ENCODE measurements around the gene TMEM132C. TPM values are rescaled to one million over a fixed set of nuclear protein-coding genes. Genes with fewer than 3 reads are reported as not detected.

The TMEM132C gene
- total and polyA plus RNA-seq, 2 donors (not counting 1 experiment from before 2014, with no cell fraction given): not detected

- H2AFZ ChIP-seq (ENCODE audit: insufficient read depth, low read depth, low read length, poor library complexity, severe bottlenecking): no peak overlapping the region
- no peaks in the 10 kb centered on the region for H4K20me1 ChIP-seq (ENCODE audit: control insufficient read depth, insufficient read depth, low read length, poor library complexity, severe bottlenecking)
- TF ChIP-seq EZH2 (IDR thresholded peaks at IDR 0.05; ENCODE audit: borderline replicate concordance, insufficient read depth, low read depth, low read length, poor library complexity, severe bottlenecking): no peak
- TF ChIP-seq CTCF (IDR thresholded peaks at IDR 0.05): no peak
- WGBS (ENCODE audit: insufficient coverage): 100% methylated on average over 2 of the region's 6 CpGs
- H3K4me1 ChIP-seq (ENCODE audit: control insufficient read depth in 2 of 2, insufficient read depth in 2 of 2, low read length in 2 of 2): no peaks in the 10 kb centered on the region
- H3K4me3 ChIP-seq (ENCODE audit: control extremely low read depth in 1 of 5, extremely low read depth in 1 of 5, insufficient read depth in 1 of 5, low read depth in 2 of 5, low read length in 4 of 5): no peak overlapping the region
- Mint-ChIP-seq H3K27me3 (peaks cover under 1% of the 10 kb centered on the region), H3K27ac (no peak overlapping the region), H3K4me3 (no peak overlapping the region), H3K4me1 (no peaks in the 10 kb centered on the region), H3K9me3 (ENCODE audit: insufficient read depth) (no peaks in the 10 kb centered on the region)
- CTCF ChIA-PET: no interaction called here
- no peak for DNase-seq
- no peak overlapping the region for H3K27ac ChIP-seq (ENCODE audit: low read length in 2 of 2)
- no peaks in the 10 kb centered on the region for H3K36me3 ChIP-seq (replicated peaks in 1 of 2; ENCODE audit: control extremely low read depth in 1 of 2, control insufficient read depth in 1 of 2, extremely low read depth in 1 of 2, insufficient read depth in 2 of 2, low read length in 1 of 2)
- H3K27me3 ChIP-seq (replicated peaks in 1 of 4; ENCODE audit: control extremely low read depth in 1 of 4, control insufficient read depth in 3 of 4, insufficient read depth in 4 of 4, low read length in 3 of 4): no peaks in the 10 kb centered on the region
- POLR2A ChIA-PET: no interaction called here
- no peak overlapping the region for H3K4me2 ChIP-seq (replicated peaks; ENCODE audit: low read depth, low read length, poor library complexity, severe bottlenecking)
- H3K9me3 ChIP-seq (ENCODE audit: control extremely low read depth in 1 of 3, control insufficient read depth in 2 of 3, insufficient read depth in 1 of 3, low read length in 2 of 3): no peaks in the 10 kb centered on the region
- no peak for ATAC-seq (ENCODE audit: low read depth)
- H3K9ac ChIP-seq (ENCODE audit: low read length): no peak overlapping the region
- intact Hi-C loops (cut with micrococcal nuclease): no loop called here
- no peaks in the 10 kb centered on the region for H3K79me2 ChIP-seq (ENCODE audit: control insufficient read depth, insufficient read depth, low read length)
Measured at GRCh38 chr12:128708789-128709188, 441.8 kb downstream of the TMEM132C start.

GRCh38 chr12:128709660-128710059 lies 442.7 kb downstream of the TMEM132C start:
- Mint-ChIP-seq H3K27ac (no peak overlapping the region), H3K9me3 (ENCODE audit: insufficient read depth) (no peaks in the 10 kb centered on the region), H3K4me3 (no peak overlapping the region), H3K4me1 (no peaks in the 10 kb centered on the region), H3K27me3 (no peaks in the 10 kb centered on the region)
- DNase-seq: no peak
- Histone ChIP-seq H3K36me3 (replicated peaks in 1 of 2; ENCODE audit: control extremely low read depth in 1 of 2, control insufficient read depth in 1 of 2, extremely low read depth in 1 of 2, insufficient read depth in 2 of 2, low read length in 1 of 2) (no peaks in the 10 kb centered on the region), H3K4me3 (ENCODE audit: control extremely low read depth in 1 of 5, extremely low read depth in 1 of 5, insufficient read depth in 1 of 5, low read depth in 2 of 5, low read length in 4 of 5) (no peak overlapping the region), H3K4me1 (ENCODE audit: control insufficient read depth in 2 of 2, insufficient read depth in 2 of 2, low read length in 2 of 2) (no peaks in the 10 kb centered on the region), H4K20me1 (ENCODE audit: control insufficient read depth, insufficient read depth, low read length, poor library complexity, severe bottlenecking) (no peaks in the 10 kb centered on the region), H3K79me2 (ENCODE audit: control insufficient read depth, insufficient read depth, low read length) (no peaks in the 10 kb centered on the region), H3K27me3 (replicated peaks in 1 of 4; ENCODE audit: control extremely low read depth in 1 of 4, control insufficient read depth in 3 of 4, insufficient read depth in 4 of 4, low read length in 3 of 4) (no peaks in the 10 kb centered on the region), H3K27ac (ENCODE audit: low read length in 2 of 2) (no peak overlapping the region), H2AFZ (ENCODE audit: insufficient read depth, low read depth, low read length, poor library complexity, severe bottlenecking) (no peak overlapping the region), H3K4me2 (replicated peaks; ENCODE audit: low read depth, low read length, poor library complexity, severe bottlenecking) (no peak overlapping the region), H3K9ac (ENCODE audit: low read length) (no peak overlapping the region), H3K9me3 (ENCODE audit: control extremely low read depth in 1 of 3, control insufficient read depth in 2 of 3, insufficient read depth in 1 of 3, low read length in 2 of 3) (no peaks in the 10 kb centered on the region)
- no peak for ATAC-seq (ENCODE audit: low read depth)
- no peak for TF ChIP-seq CTCF (IDR thresholded peaks at IDR 0.05)
- TF ChIP-seq EZH2 (IDR thresholded peaks at IDR 0.05; ENCODE audit: borderline replicate concordance, insufficient read depth, low read depth, low read length, poor library complexity, severe bottlenecking): no peak
- ChIA-PET CTCF (interaction anchor here (0.6 kb wide), 1 partner anchor 1462 kb away, joined by 4 read pairs; no protein-coding TSS in a partner anchor), POLR2A (no interaction called here)
- WGBS (ENCODE audit: insufficient coverage): 100% methylated on average over 1 of the region's 5 CpGs
- intact Hi-C loops (cut with micrococcal nuclease): no loop called here

Measured in B cell (primary cell).